HEK293 (cell line): ENCODE measurements around the gene FBXL7.

Source experiments
- CTCF ChIA-PET: fragments of 350-600 bp; formaldehyde crosslinking; extraction: SDS; loops from one replicate; lab custom pipeline; 2021; ENCODE audit warnings: antibody characterized with exemption; lab: Yijun Ruan, JAX
- POLR2A ChIA-PET: fragments of 300-600 bp; formaldehyde crosslinking; extraction: SDS; loops from one replicate; lab custom pipeline; 2020; ENCODE audit warnings: antibody characterized with exemption, inconsistent platforms; lab: Yijun Ruan, JAX
- H3K27ac ChIP-seq: fragments of 200-500 bp; sonication (Bioruptor generic); 2 replicates; pipeline ENCODE4 v1.5.1; 2014; ENCODE audit warnings: low read depth, low read length, control low read depth, inconsistent platforms; ENCODE audit errors: extremely low read depth
- H3K36me3 ChIP-seq, 2 experiments: fragments of 200-500 bp in 1 of 2; sonication (Bioruptor generic) in 1 of 2; 1 replicate in 1 of 2; 2 replicates in 1 of 2; pipeline ENCODE4 v1.5.1; 2014 to 2017; ENCODE audit warnings: inconsistent platforms in 2 of 2, low read length in 2 of 2; ENCODE audit not compliant: control insufficient read depth in 2 of 2, insufficient read depth in 1 of 2
- H3K4me1 ChIP-seq: fragments of 200-500 bp; sonication (Bioruptor generic); 2 replicates; pipeline ENCODE4 v1.5.1; 2014; ENCODE audit warnings: mild to moderate bottlenecking, low read length, inconsistent platforms; ENCODE audit not compliant: control insufficient read depth, insufficient read depth
- H3K4me3 ChIP-seq: 2 replicates; pipeline ENCODE4 v1.5.1; 2011; ENCODE audit warnings: low read depth, mild to moderate bottlenecking, control low read depth, low read length, moderate library complexity
- H3K9me3 ChIP-seq: fragments of 200-500 bp; sonication (Bioruptor generic); 2 replicates; pipeline ENCODE4 v1.5.1; 2014; ENCODE audit warnings: low read depth, low read length, inconsistent platforms; ENCODE audit not compliant: control insufficient read depth, insufficient read depth
- KLF17 ChIP-seq: fragments of 450-650 bp; formaldehyde crosslinking; IDR thresholded peaks from 2 replicates; pipeline ENCODE4 v1.5.1; 2016; ENCODE audit warnings: missing biosample characterization, missing genetic modification characterization
- OVOL3 ChIP-seq: fragments of 450-650 bp; formaldehyde crosslinking; IDR thresholded peaks from 2 replicates; pipeline ENCODE4 v1.5.1; 2016; ENCODE audit warnings: missing biosample characterization, missing genetic modification characterization
- PRDM2 ChIP-seq: fragments of 450-650 bp; formaldehyde crosslinking; IDR thresholded peaks from 2 replicates; pipeline ENCODE4 v1.5.1; 2016; ENCODE audit warnings: missing biosample characterization, missing genetic modification characterization, borderline replicate concordance
- SCRT1 ChIP-seq: fragments of 450-650 bp; formaldehyde crosslinking; IDR thresholded peaks from 2 replicates; pipeline ENCODE4 v1.5.1; 2016; ENCODE audit warnings: missing biosample characterization, missing genetic modification characterization, borderline replicate concordance
- WT1 ChIP-seq: fragments of 450-650 bp; formaldehyde crosslinking; IDR thresholded peaks from 2 replicates; pipeline ENCODE4 v1.5.1; 2016; ENCODE audit warnings: missing biosample characterization, missing genetic modification characterization
- ZBTB20 ChIP-seq: fragments of 450-650 bp; formaldehyde crosslinking; IDR thresholded peaks from 2 replicates; pipeline ENCODE4 v1.5.1; 2016; ENCODE audit warnings: missing biosample characterization, missing genetic modification characterization
- ZBTB7A ChIP-seq: fragments of 450-650 bp; formaldehyde crosslinking; IDR thresholded peaks from 2 replicates; pipeline ENCODE4 v1.5.1; 2016; ENCODE audit warnings: low read depth, missing biosample characterization, missing genetic modification characterization
- ZBTB8A ChIP-seq: fragments of 450-650 bp; formaldehyde crosslinking; IDR thresholded peaks from 2 replicates; pipeline ENCODE4 v1.5.1; 2016; ENCODE audit warnings: missing biosample characterization, missing genetic modification characterization
- ZFP3 ChIP-seq: fragments of 450-650 bp; formaldehyde crosslinking; IDR thresholded peaks from 2 replicates; pipeline ENCODE4 v1.5.1; 2016; ENCODE audit warnings: low read depth, missing biosample characterization, missing genetic modification characterization
- ZNF138 ChIP-seq: fragments of 450-650 bp; formaldehyde crosslinking; IDR thresholded peaks from 2 replicates; pipeline ENCODE4 v1.5.1; 2016; ENCODE audit warnings: missing biosample characterization, missing genetic modification characterization, borderline replicate concordance
- ZNF155 ChIP-seq: fragments of 450-650 bp; formaldehyde crosslinking; IDR thresholded peaks from 2 replicates; pipeline ENCODE4 v1.5.1; 2016; ENCODE audit warnings: missing biosample characterization, missing genetic modification characterization
- ZNF184 ChIP-seq: fragments of 450-650 bp; IDR thresholded peaks from 2 replicates; pipeline ENCODE4 v1.5.1; 2018; ENCODE audit warnings: missing biosample characterization, mild to moderate bottlenecking, missing genetic modification characterization
- ZNF211 ChIP-seq: fragments of 450-650 bp; formaldehyde crosslinking; IDR thresholded peaks from 2 replicates; pipeline ENCODE4 v1.5.1; 2016; ENCODE audit warnings: low read depth, missing biosample characterization, missing genetic modification characterization
- ZNF274 ChIP-seq, 2 experiments: fragments of 200-500 bp in 1 of 2; fragments of 450-650 bp in 1 of 2; sonication (Bioruptor generic) in 1 of 2; formaldehyde crosslinking in 1 of 2; IDR thresholded peaks; 2 replicates each; pipeline versions ENCODE4 v1.5.1 to v1.6.1; 2014 to 2016; ENCODE audit warnings: borderline replicate concordance in 1 of 2, inconsistent platforms in 1 of 2, low read length in 1 of 2, missing biosample characterization in 1 of 2, missing genetic modification characterization in 1 of 2
- ZNF302 ChIP-seq: fragments of 450-650 bp; formaldehyde crosslinking; IDR thresholded peaks from 2 replicates; pipeline ENCODE4 v1.5.1; 2016; ENCODE audit warnings: missing biosample characterization, missing genetic modification characterization, low read depth
- ZNF366 ChIP-seq: fragments of 450-650 bp; formaldehyde crosslinking; conservative IDR thresholded peaks from 2 replicates; pipeline ENCODE4 v1.5.1; 2016; ENCODE audit warnings: missing biosample characterization, missing genetic modification characterization
- ZNF473 ChIP-seq: fragments of 450-650 bp; formaldehyde crosslinking; IDR thresholded peaks from 2 replicates; pipeline ENCODE4 v1.5.1; 2017; ENCODE audit warnings: missing biosample characterization, missing genetic modification characterization
- ZNF501 ChIP-seq: fragments of 450-650 bp; formaldehyde crosslinking; IDR thresholded peaks from 2 replicates; pipeline ENCODE4 v1.5.1; 2016; ENCODE audit warnings: missing biosample characterization, missing genetic modification characterization
- ZNF513 ChIP-seq: fragments of 450-650 bp; IDR thresholded peaks from 2 replicates; pipeline ENCODE4 v1.5.1; 2018; ENCODE audit warnings: missing biosample characterization, missing genetic modification characterization
- ZNF561 ChIP-seq: fragments of 450-650 bp; IDR thresholded peaks from 2 replicates; pipeline ENCODE4 v1.5.1; 2018; ENCODE audit warnings: missing biosample characterization, missing genetic modification characterization, borderline replicate concordance
- ZNF629 ChIP-seq: fragments of 450-650 bp; formaldehyde crosslinking; IDR thresholded peaks from 2 replicates; pipeline ENCODE4 v1.5.1; 2017; ENCODE audit warnings: missing biosample characterization, missing genetic modification characterization
- ZNF654 ChIP-seq: fragments of 450-650 bp; formaldehyde crosslinking; IDR thresholded peaks from 2 replicates; pipeline ENCODE4 v1.5.1; 2016; ENCODE audit warnings: low read depth, missing biosample characterization, missing genetic modification characterization
- ZNF707 ChIP-seq: fragments of 450-650 bp; formaldehyde crosslinking; IDR thresholded peaks from 2 replicates; pipeline ENCODE4 v1.5.1; 2016; ENCODE audit warnings: missing biosample characterization, missing genetic modification characterization
- ZSCAN23 ChIP-seq: fragments of 450-650 bp; formaldehyde crosslinking; IDR thresholded peaks from 2 replicates; pipeline ENCODE4 v1.5.1; 2016; ENCODE audit warnings: missing biosample characterization, missing genetic modification characterization
- TF ChIP-seq, protein P1 (sequence below): fragments of 450-650 bp; formaldehyde crosslinking; IDR thresholded peaks from 2 replicates; pipeline ENCODE4 v1.5.1; 2017; ENCODE audit warnings: missing biosample characterization, missing genetic modification characterization

Gene FBXL7

GRCh38 chr5:15926586-15926985, 426.6 kb downstream of the FBXL7 start:
- TF ChIP-seq SCRT1 (tag by site-specific recombination) (no peak), ZNF513 (tag by site-specific recombination) (no peak), ZNF501 (tag by site-specific recombination) (no peak), ZFP3 (tag by site-specific recombination) (no peak), ZNF155 (tag by site-specific recombination) (no peak), ZBTB20 (tag by site-specific recombination) (no peak), ZBTB7A (no peak), ZNF629 (tag by site-specific recombination) (no peak), KLF17 (tag by site-specific recombination) (no peak), ZNF184 (tag by site-specific recombination) (no peak), ZNF138 (tag by site-specific recombination) (no peak), ZNF473 (no peak), WT1 (tag by site-specific recombination) (no peak), ZNF707 (tag by site-specific recombination) (no peak)
- TF ChIP-seq, protein P1, sequence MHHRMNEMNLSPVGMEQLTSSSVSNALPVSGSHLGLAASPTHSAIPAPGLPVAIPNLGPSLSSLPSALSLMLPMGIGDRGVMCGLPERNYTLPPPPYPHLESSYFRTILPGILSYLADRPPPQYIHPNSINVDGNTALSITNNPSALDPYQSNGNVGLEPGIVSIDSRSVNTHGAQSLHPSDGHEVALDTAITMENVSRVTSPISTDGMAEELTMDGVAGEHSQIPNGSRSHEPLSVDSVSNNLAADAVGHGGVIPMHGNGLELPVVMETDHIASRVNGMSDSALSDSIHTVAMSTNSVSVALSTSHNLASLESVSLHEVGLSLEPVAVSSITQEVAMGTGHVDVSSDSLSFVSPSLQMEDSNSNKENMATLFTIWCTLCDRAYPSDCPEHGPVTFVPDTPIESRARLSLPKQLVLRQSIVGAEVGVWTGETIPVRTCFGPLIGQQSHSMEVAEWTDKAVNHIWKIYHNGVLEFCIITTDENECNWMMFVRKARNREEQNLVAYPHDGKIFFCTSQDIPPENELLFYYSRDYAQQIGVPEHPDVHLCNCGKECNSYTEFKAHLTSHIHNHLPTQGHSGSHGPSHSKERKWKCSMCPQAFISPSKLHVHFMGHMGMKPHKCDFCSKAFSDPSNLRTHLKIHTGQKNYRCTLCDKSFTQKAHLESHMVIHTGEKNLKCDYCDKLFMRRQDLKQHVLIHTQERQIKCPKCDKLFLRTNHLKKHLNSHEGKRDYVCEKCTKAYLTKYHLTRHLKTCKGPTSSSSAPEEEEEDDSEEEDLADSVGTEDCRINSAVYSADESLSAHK (tag by site-specific recombination): no peak
- TF ChIP-seq, all 188 proteins: peak for 0
- CTCF ChIA-PET: interaction anchor here (0.8 kb wide), 1 partner anchor 798 kb away, joined by 7 read pairs; no protein-coding TSS in a partner anchor
- Histone ChIP-seq H3K36me3 (no peaks in the 10 kb centered on the region), H3K4me3 (no peak overlapping the region), H3K9me3 (no peaks in the 10 kb centered on the region), H3K4me1 (no peaks in the 10 kb centered on the region), H3K27ac (no peak overlapping the region)
- POLR2A ChIA-PET: no interaction called here

- Histone ChIP-seq H3K4me1 (no peaks in the 10 kb centered on the region), H3K4me3 (no peak overlapping the region), H3K9me3 (no peaks in the 10 kb centered on the region), H3K36me3 (no peaks in the 10 kb centered on the region), H3K27ac (no peak overlapping the region)
- ChIA-PET CTCF (no interaction called here), POLR2A (no interaction called here)
- TF ChIP-seq ZNF274 (IDR thresholded peaks at IDR 0.05; ENCODE audit: low read length): no peak
- no peak for TF ChIP-seq ZNF274 (tag by site-specific recombination; IDR thresholded peaks at IDR 0.05; ENCODE audit: borderline replicate concordance)
- TF ChIP-seq ZNF184 (tag by site-specific recombination): no peak
- TF ChIP-seq ZNF561 (tag by site-specific recombination): no peak
- TF ChIP-seq PRDM2 (tag by site-specific recombination): no peak
- no peak for TF ChIP-seq ZNF654 (tag by site-specific recombination)
- TF ChIP-seq ZSCAN23 (tag by site-specific recombination): no peak
- TF ChIP-seq ZNF302: no peak
- no peak for TF ChIP-seq ZNF366 (tag by site-specific recombination)
- no peak for TF ChIP-seq ZBTB20 (tag by site-specific recombination)
- TF ChIP-seq ZNF211 (tag by site-specific recombination): no peak
- TF ChIP-seq OVOL3 (tag by site-specific recombination): no peak
- no peak for TF ChIP-seq ZBTB8A (tag by site-specific recombination)
Observed at GRCh38 chr5:15927710-15928380, 427.9 kb downstream of the FBXL7 start.
